ENCODE data around the gene GPR173.

Gene GPR173

GRCh38 chrX:53013291-53013690, 35.3 kb upstream of the GPR173 start:
- Histone ChIP-seq H3K4me3 (ENCODE audit: low read length in 2 of 2) (no peak overlapping the region), H3K9ac (ENCODE audit: low read depth, low read length, poor library complexity) (no peak overlapping the region), H2BK12ac (ENCODE audit: low read length) (no peak overlapping the region), H3K23ac (ENCODE audit: low read depth, low read length, poor library complexity) (no peak overlapping the region), H4K8ac (ENCODE audit: low read depth, low read length) (no peak overlapping the region), H3K4me1 (ENCODE audit: control insufficient read depth in 2 of 2, insufficient read depth in 1 of 2, low read depth in 1 of 2, low read length in 2 of 2) (no peaks in the 10 kb centered on the region), H2AK5ac (ENCODE audit: low read depth, low read length) (no peak overlapping the region), H2AFZ (ENCODE audit: low read length) (no peak overlapping the region), H3K14ac (ENCODE audit: low read length) (no peak overlapping the region), H3K9me3 (replicated peaks in 1 of 2; ENCODE audit: control insufficient read depth in 2 of 2, insufficient read depth in 1 of 2, low read depth in 1 of 2, low read length in 2 of 2) (no peaks in the 10 kb centered on the region), H3K27me3 (ENCODE audit: control insufficient read depth in 3 of 3, insufficient read depth in 3 of 3, low read depth in 1 of 3, low read length in 3 of 3) (no peaks in the 10 kb centered on the region), H3K36me3 (replicated peaks in 1 of 2; ENCODE audit: control insufficient read depth in 2 of 2, insufficient read depth in 2 of 2, low read length in 2 of 2) (no peaks in the 10 kb centered on the region), H2BK15ac (ENCODE audit: low read length) (no peak overlapping the region), H3K4ac (ENCODE audit: low read length) (no peak overlapping the region), H4K91ac (ENCODE audit: low read depth, low read length, poor library complexity) (no peak overlapping the region), H3K18ac (ENCODE audit: low read length) (no peak overlapping the region), H3K4me2 (ENCODE audit: insufficient read depth, low read length, poor library complexity, severe bottlenecking) (no peak overlapping the region), H3K27ac (replicated peaks; ENCODE audit: low read length) (no peak overlapping the region), H2BK5ac (ENCODE audit: low read length) (no peak overlapping the region), H2BK120ac (ENCODE audit: low read depth, low read length) (no peak overlapping the region), H3K79me1 (ENCODE audit: low read depth, low read length) (no peaks in the 10 kb centered on the region)
- no peak for DNase-seq (ENCODE audit: low spot score)
- WGBS, 2 donors (ENCODE audit: extremely low coverage in 2 of 2, insufficient read length in 2 of 2, insufficient replicate concordance in 1 of 2): no CpG with 5 or more reads among the region's 1 CpG

GRCh38 chrX:53018627-53019026, 30.0 kb upstream of the GPR173 start:
- Histone ChIP-seq H3K4me2 (ENCODE audit: insufficient read depth, low read length, poor library complexity, severe bottlenecking) (no peak overlapping the region), H3K9me3 (replicated peaks in 1 of 2; ENCODE audit: control insufficient read depth in 2 of 2, insufficient read depth in 1 of 2, low read depth in 1 of 2, low read length in 2 of 2) (no peaks in the 10 kb centered on the region), H3K27ac (replicated peaks; ENCODE audit: low read length) (no peak overlapping the region), H2AFZ (ENCODE audit: low read length) (no peak overlapping the region), H3K79me1 (ENCODE audit: low read depth, low read length) (no peaks in the 10 kb centered on the region), H3K9ac (ENCODE audit: low read depth, low read length, poor library complexity) (no peak overlapping the region), H4K91ac (ENCODE audit: low read depth, low read length, poor library complexity) (no peak overlapping the region), H3K27me3 (ENCODE audit: control insufficient read depth in 3 of 3, insufficient read depth in 3 of 3, low read depth in 1 of 3, low read length in 3 of 3) (peaks cover 0 to 3% (median 0%) of the 10 kb centered on the region in 3 experiments), H2BK120ac (ENCODE audit: low read depth, low read length) (no peak overlapping the region), H3K23ac (ENCODE audit: low read depth, low read length, poor library complexity) (no peak overlapping the region), H4K8ac (ENCODE audit: low read depth, low read length) (no peak overlapping the region), H3K4me3 (ENCODE audit: low read length in 2 of 2) (no peak overlapping the region), H3K18ac (ENCODE audit: low read length) (no peak overlapping the region), H2AK5ac (ENCODE audit: low read depth, low read length) (no peak overlapping the region), H2BK15ac (ENCODE audit: low read length) (no peak overlapping the region), H3K14ac (ENCODE audit: low read length) (no peak overlapping the region), H2BK5ac (ENCODE audit: low read length) (no peak overlapping the region), H2BK12ac (ENCODE audit: low read length) (no peak overlapping the region), H3K36me3 (replicated peaks in 1 of 2; ENCODE audit: control insufficient read depth in 2 of 2, insufficient read depth in 2 of 2, low read length in 2 of 2) (no peaks in the 10 kb centered on the region), H3K4me1 (ENCODE audit: control insufficient read depth in 2 of 2, insufficient read depth in 1 of 2, low read depth in 1 of 2, low read length in 2 of 2) (no peaks in the 10 kb centered on the region), H3K4ac (ENCODE audit: low read length) (no peak overlapping the region)
- no CpG with 5 or more reads among the region's 4 CpGs for WGBS, 2 donors (ENCODE audit: extremely low coverage in 2 of 2, insufficient read length in 2 of 2, insufficient replicate concordance in 1 of 2)
- DNase-seq (ENCODE audit: low spot score): no peak

DNA sequence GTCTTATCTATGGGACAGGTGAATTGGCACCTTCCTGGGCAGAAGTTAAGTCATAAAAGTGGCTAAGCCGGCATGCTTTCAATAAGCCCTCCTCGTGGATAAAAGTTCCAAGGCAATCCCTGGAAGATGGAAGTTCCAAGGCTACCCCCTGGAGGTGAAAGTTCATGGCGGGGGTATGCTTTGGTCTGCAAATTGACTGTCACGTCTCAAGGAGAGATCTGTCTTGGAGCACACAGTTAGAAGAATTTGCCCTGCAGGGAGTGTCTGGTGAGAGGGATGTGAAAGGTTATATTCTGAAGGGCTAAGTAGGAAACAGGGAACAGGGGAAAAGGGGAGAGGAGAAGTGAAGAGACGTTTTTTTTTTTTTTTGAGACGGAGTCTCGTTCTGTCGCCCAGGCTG, 26.2 kb upstream of the GPR173 start:
- no peak overlapping the region for H2AK5ac ChIP-seq (ENCODE audit: low read depth, low read length)
- no peak overlapping the region for H2BK15ac ChIP-seq (ENCODE audit: low read length)
- H3K9me3 ChIP-seq (replicated peaks in 1 of 2; ENCODE audit: control insufficient read depth in 2 of 2, insufficient read depth in 1 of 2, low read depth in 1 of 2, low read length in 2 of 2): no peaks in the 10 kb centered on the region
- H4K91ac ChIP-seq (ENCODE audit: low read depth, low read length, poor library complexity): no peak overlapping the region
- WGBS, 2 donors (ENCODE audit: extremely low coverage in 2 of 2, insufficient read length in 2 of 2, insufficient replicate concordance in 1 of 2): no CpG with 5 or more reads among the region's 8 CpGs
- H2BK5ac ChIP-seq (ENCODE audit: low read length): no peak overlapping the region
- peaks cover 0 to 7% (median 0%) of the 10 kb centered on the region in 3 experiments for H3K27me3 ChIP-seq (ENCODE audit: control insufficient read depth in 3 of 3, insufficient read depth in 3 of 3, low read depth in 1 of 3, low read length in 3 of 3)
- no peak overlapping the region for H3K4me3 ChIP-seq (ENCODE audit: low read length in 2 of 2)
- H3K4ac ChIP-seq (ENCODE audit: low read length): no peak overlapping the region
- H3K79me1 ChIP-seq (ENCODE audit: low read depth, low read length): no peaks in the 10 kb centered on the region
- H3K18ac ChIP-seq (ENCODE audit: low read length): no peak overlapping the region
- no peak overlapping the region for H3K23ac ChIP-seq (ENCODE audit: low read depth, low read length, poor library complexity)
- no peak overlapping the region for H2BK120ac ChIP-seq (ENCODE audit: low read depth, low read length)
- no peaks in the 10 kb centered on the region for H3K36me3 ChIP-seq (replicated peaks in 1 of 2; ENCODE audit: control insufficient read depth in 2 of 2, insufficient read depth in 2 of 2, low read length in 2 of 2)
- H3K9ac ChIP-seq (ENCODE audit: low read depth, low read length, poor library complexity): no peak overlapping the region
- H3K4me2 ChIP-seq (ENCODE audit: insufficient read depth, low read length, poor library complexity, severe bottlenecking): no peak overlapping the region
- no peaks in the 10 kb centered on the region for H3K4me1 ChIP-seq (ENCODE audit: control insufficient read depth in 2 of 2, insufficient read depth in 1 of 2, low read depth in 1 of 2, low read length in 2 of 2)
- DNase-seq (ENCODE audit: low spot score): no peak
- H3K27ac ChIP-seq (replicated peaks; ENCODE audit: low read length): no peak overlapping the region
- H2BK12ac ChIP-seq (ENCODE audit: low read length): no peak overlapping the region
- H2AFZ ChIP-seq (ENCODE audit: low read length): peak overlapping the region; percentile 24
- H3K14ac ChIP-seq (ENCODE audit: low read length): no peak overlapping the region
- H4K8ac ChIP-seq (ENCODE audit: low read depth, low read length): no peak overlapping the region

DNA sequence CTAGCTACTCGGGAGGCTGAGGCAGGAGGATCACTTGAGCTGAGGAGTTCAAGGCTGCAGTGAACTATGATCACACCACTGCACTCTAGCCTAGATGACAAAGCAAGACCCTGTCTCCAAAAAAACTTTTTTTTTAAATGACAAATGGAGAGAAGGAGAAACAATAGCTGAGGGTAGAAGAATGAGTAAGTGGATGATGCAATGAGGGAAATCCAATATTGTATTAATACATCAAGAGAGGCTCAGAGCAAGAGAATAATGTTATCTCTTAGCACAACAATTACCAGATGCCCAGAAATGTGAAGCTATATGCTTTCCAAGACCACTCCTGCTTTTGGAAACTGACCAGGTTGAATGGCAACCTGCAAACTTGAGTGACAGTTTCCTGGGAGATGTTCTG, 19.9 kb upstream of the GPR173 start:
- Histone ChIP-seq H3K4ac (ENCODE audit: low read length) (no peak overlapping the region), H3K79me1 (ENCODE audit: low read depth, low read length) (no peaks in the 10 kb centered on the region), H2AK5ac (ENCODE audit: low read depth, low read length) (no peak overlapping the region), H3K27me3 (ENCODE audit: control insufficient read depth in 3 of 3, insufficient read depth in 3 of 3, low read depth in 1 of 3, low read length in 3 of 3) (peaks cover 0 to 23% (median 0%) of the 10 kb centered on the region in 3 experiments), H2BK5ac (ENCODE audit: low read length) (no peak overlapping the region), H3K9ac (ENCODE audit: low read depth, low read length, poor library complexity) (no peak overlapping the region), H2BK12ac (ENCODE audit: low read length) (no peak overlapping the region), H3K4me2 (ENCODE audit: insufficient read depth, low read length, poor library complexity, severe bottlenecking) (no peak overlapping the region), H2AFZ (ENCODE audit: low read length) (no peak overlapping the region), H4K91ac (ENCODE audit: low read depth, low read length, poor library complexity) (no peak overlapping the region), H3K14ac (ENCODE audit: low read length) (no peak overlapping the region), H3K9me3 (replicated peaks in 1 of 2; ENCODE audit: control insufficient read depth in 2 of 2, insufficient read depth in 1 of 2, low read depth in 1 of 2, low read length in 2 of 2) (no peaks in the 10 kb centered on the region), H3K36me3 (replicated peaks in 1 of 2; ENCODE audit: control insufficient read depth in 2 of 2, insufficient read depth in 2 of 2, low read length in 2 of 2) (no peaks in the 10 kb centered on the region), H3K4me3 (ENCODE audit: low read length in 2 of 2) (no peak overlapping the region), H3K4me1 (ENCODE audit: control insufficient read depth in 2 of 2, insufficient read depth in 1 of 2, low read depth in 1 of 2, low read length in 2 of 2) (no peaks in the 10 kb centered on the region), H3K27ac (replicated peaks; ENCODE audit: low read length) (no peak overlapping the region), H4K8ac (ENCODE audit: low read depth, low read length) (no peak overlapping the region), H2BK120ac (ENCODE audit: low read depth, low read length) (no peak overlapping the region), H3K18ac (ENCODE audit: low read length) (no peak overlapping the region), H2BK15ac (ENCODE audit: low read length) (no peak overlapping the region), H3K23ac (ENCODE audit: low read depth, low read length, poor library complexity) (no peak overlapping the region)
- WGBS, 2 donors (ENCODE audit: extremely low coverage in 2 of 2, insufficient read length in 2 of 2, insufficient replicate concordance in 1 of 2): no CpG with 5 or more reads among the region's 1 CpG
- no peak for DNase-seq (ENCODE audit: low spot score)

All from neuronal stem cell (in vitro differentiated cells).